HG03025 (cell line): ENCODE measurements around the gene SNRK.

Experiments
- ATAC-seq: cut with Tn5 transposase; IDR thresholded peaks from one replicate; pipeline ENCODE4 v1.9.1; 2021; ENCODE audit warnings: mild to moderate bottlenecking, moderate library complexity; ENCODE audit not compliant: unreplicated experiment, low FRiP score

SNRK gene

GRCh38 chr3:43366481-43366880 lies 80.1 kb downstream of the SNRK start:
- no peak for ATAC-seq

GRCh38 chr3:43366885-43367284 lies 80.5 kb downstream of the SNRK start:
- no peak for ATAC-seq

GRCh38 chr3:43369404-43370292 lies 83.3 kb downstream of the SNRK start:
- no peak for ATAC-seq

GRCh38 chr3:43370293-43370980 lies 84.1 kb downstream of the SNRK start:
- no peak for ATAC-seq

GRCh38 chr3:43371494-43371893 lies 85.2 kb downstream of the SNRK start:
- no peak for ATAC-seq

GRCh38 chr3:43372007-43372740 lies 85.8 kb downstream of the SNRK start:
- no peak for ATAC-seq

GRCh38 chr3:43372809-43373559 lies 86.6 kb downstream of the SNRK start:
- no peak for ATAC-seq

GRCh38 chr3:43373560-43373928 lies 87.2 kb downstream of the SNRK start:
- no peak for ATAC-seq

- peak; percentile 61 for ATAC-seq
Observed at GRCh38 chr3:43378066-43378935, 92.0 kb downstream of the SNRK start.

- ATAC-seq, result no peak
Observed at GRCh38 chr3:43379343-43379742, 93.0 kb downstream of the SNRK start.

- no peak for ATAC-seq
Observed at GRCh38 chr3:43388175-43388574, 101.8 kb downstream of the SNRK start.

GRCh38 chr3:43388915-43389314 lies 102.6 kb downstream of the SNRK start:
- ATAC-seq, result no peak

GRCh38 chr3:43389388-43390254 lies 103.3 kb downstream of the SNRK start:
- no peak for ATAC-seq

- no peak for ATAC-seq
Observed at GRCh38 chr3:43390255-43390588, 103.9 kb downstream of the SNRK start.

GRCh38 chr3:43391621-43392020 lies 105.3 kb downstream of the SNRK start:
- ATAC-seq, result no peak

GRCh38 chr3:43394041-43394554 lies 107.8 kb downstream of the SNRK start:
- no peak for ATAC-seq

- no peak for ATAC-seq
Observed at GRCh38 chr3:43399034-43399433, 112.7 kb downstream of the SNRK start.

- ATAC-seq, result no peak
Observed at GRCh38 chr3:43400167-43400566, 113.8 kb downstream of the SNRK start.
